HTR-8/SVneo (cell line): ENCODE data around the gene PCP4.

Experiments
- DNase-seq: peaks from one replicate; pipeline ENCODE4 v3.0.0; 2011; ENCODE audit warnings: low spot score, mixed read lengths; ENCODE audit not compliant: insufficient read length
- FAIRE-seq: peaks from 2 replicates; lab custom pipeline; 2011; peaks lifted over from hg19 to GRCh38; lab: Jason Lieb, UNC

PCP4 gene

DNA sequence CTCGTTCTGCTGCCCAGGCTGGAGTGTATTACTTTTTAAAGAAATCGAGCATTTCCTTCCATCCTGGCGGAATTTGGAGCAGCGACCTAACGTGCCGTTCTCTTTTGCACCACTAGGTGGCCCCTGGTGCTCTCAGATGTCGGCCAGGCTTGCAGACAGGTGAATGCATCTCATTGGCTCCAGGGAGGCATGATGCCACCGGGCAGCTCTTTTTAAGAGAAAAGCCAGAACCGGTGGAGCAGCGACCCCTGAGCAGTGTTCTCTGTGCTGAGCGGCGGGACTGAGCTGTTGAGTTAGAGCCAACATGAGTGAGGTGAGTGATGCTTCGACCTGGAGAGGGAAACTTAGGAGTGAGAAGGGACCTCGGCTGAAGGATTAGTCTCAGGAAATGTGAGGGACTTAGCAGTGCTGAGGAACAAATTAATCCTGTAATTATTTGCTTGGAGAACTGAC lies at the start of gene PCP4:
Gene PCP4, plus strand, starts transcription at position 241 of the 453 bp plus-strand sequence. Its CDS starts 64 bp downstream, at position 305.
- FAIRE-seq (no peak), DNase-seq (peak; percentile 22)

GRCh38 chr21:39818557-39818956 lies 48.7 kb upstream of the PCP4 start:
- no peak for FAIRE-seq

GRCh38 chr21:39822042-39822441 lies 45.2 kb upstream of the PCP4 start:
- FAIRE-seq (no peak), DNase-seq (no peak)

More at GRCh38 chr21:39818557-39818956, 48.7 kb upstream of the PCP4 start:
- no peak for DNase-seq

- no peak for FAIRE-seq
- DNase-seq: no peak
Observed at GRCh38 chr21:39825250-39825649, 42.0 kb upstream of the PCP4 start.

DNA sequence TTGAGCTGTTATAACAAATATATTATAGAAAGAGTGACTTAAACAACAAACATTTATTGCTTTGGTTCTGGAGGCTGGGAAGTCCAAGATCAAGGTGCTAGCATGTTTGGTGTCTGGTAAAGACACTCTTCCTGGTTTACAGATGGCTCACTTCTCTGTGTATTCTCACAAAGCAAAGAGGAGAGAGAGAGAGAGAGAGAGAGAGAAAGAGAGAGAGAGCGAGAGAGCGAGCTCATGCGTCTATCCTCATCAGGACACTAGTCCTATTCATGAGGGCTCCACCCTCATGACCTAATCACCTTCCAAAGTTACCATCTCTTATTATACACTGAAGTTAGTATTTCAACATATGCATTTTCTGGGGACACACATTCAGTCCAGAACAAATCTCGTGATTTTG lies 32.7 kb upstream of the PCP4 start:
- FAIRE-seq: no peak
- DNase-seq: no peak

DNA sequence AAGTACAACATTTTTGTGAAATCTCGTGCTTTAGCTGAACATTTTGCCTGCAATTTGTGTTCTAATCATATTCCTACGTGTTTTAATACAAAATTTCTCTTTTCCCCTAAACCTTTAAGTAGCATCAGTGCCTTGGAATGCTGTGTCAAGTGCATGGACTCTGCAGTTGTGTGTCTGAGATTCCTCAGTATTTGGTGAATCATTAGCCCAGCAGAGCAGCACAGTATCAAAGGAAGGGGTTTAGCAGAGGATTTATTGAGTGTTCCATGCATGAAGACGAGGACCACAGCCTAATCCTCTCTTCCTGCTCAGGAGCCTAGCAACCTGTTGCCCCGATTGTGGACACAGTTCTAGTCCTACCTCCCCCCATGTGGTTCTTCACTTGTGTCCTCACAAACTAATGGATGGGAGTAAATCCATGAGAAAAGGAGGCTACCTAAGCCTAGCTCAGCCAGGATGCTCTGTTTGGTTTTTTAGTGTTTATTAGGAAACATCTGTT lies 29.3 kb upstream of the PCP4 start:
- FAIRE-seq: no peak
- DNase-seq: no peak

DNA sequence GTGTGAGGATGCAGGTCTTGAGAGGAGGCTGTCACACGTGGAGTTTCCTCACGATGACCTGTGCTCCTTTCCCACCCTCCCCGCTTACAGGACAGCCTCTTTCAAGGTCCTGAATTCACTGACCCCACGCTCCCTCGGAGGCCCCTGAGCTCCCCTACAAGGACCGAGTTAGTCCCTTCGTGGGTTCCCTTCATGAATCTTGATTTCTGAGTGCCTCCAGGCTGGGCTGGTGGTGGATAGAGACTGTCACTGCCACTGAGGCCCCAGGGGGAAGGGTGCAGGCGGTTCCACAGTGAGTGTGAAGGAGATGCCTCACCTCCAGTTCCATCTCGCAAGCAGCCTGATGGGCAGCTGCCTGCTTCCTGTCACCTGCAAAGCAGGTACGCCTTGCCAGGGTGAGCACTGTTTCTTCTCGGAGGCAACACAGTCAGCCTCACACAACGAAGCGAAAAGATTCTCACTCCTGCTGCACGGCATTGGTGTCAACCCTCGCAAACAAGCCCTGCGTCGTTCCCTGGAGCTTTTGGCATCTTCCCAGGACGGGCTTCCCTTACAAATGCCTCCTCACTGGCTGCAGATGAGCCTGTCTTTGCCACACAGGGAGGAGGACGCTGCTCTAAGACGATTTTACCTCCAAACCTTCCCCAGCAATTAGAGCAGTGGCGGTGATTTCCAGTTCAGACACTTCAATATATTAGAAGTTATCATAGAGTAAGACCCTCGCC lies 26.7 kb upstream of the PCP4 start:
- FAIRE-seq: no peak
- no peak for DNase-seq

GRCh38 chr21:39842741-39843459 lies 24.3 kb upstream of the PCP4 start:
- FAIRE-seq (no peak), DNase-seq (no peak)

DNA sequence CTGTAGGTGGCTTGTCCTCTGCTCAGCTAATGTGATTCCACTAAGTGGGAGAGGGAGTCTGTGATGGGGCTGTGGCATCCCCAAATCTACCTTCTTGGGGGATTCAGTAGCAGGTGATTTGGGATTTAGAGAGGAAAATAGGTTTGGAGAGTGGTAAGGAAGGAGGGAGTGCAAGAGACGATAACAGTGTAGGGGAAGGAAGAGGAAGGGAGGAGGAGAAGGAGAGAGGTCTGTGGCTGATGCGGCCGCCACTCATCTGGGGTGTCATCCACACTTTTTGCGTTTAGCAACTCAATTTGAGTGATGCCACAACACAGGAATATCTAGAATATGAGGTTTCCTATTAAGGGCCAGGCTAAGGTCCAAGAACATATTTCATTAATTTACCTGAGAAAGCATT lies 23.8 kb upstream of the PCP4 start:
- DNase-seq (no peak), FAIRE-seq (no peak)

- DNase-seq (no peak), FAIRE-seq (no peak)
Observed at GRCh38 chr21:39843916-39844315, 23.3 kb upstream of the PCP4 start.

- DNase-seq (no peak), FAIRE-seq (no peak)
Observed at GRCh38 chr21:39845571-39846130, 21.6 kb upstream of the PCP4 start.

DNA sequence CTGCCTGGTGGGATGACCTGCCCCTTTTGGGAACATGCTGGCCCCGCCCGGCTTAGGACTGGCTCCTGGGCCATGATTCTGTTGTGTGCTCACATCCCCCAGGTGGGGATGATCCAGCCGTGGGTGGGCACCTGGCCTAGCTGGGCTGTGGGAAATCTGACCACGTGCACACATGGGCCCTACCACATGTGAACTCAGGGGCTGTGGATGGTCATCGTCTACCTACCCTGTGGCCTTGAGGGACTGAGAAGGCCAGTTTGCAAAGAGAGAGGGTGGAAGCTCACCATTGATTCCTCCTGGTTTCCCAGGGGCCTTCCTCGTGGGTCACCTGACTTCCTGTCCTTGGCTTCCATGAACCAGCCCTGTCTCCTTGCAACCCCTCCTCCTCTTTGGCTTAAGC lies 19.4 kb upstream of the PCP4 start:
- FAIRE-seq: no peak

GRCh38 chr21:39849014-39849655 lies 18.1 kb upstream of the PCP4 start:
- DNase-seq (no peak), FAIRE-seq (no peak)

More for the DNA sequence above, 19.4 kb upstream of the PCP4 start:
- DNase-seq: no peak

DNA sequence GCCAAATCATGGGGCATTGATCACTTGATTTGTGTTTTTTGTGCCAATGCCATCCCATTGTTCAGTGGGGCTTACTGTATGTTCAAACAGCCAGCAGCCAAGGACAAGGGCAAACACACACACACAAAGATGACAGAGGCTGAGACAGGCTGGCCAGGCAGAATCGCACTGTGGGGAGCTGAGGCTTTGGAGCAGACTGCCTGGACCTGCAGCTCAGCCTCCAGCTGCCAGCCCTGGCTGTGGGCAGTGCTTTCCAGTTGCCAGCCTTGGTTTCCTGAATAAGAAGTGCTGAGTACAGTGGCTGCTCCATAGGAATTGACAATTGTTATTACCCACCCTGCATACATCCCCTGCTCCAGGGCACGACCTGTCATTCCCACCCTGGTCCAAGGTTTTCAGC lies 16.9 kb upstream of the PCP4 start:
- DNase-seq: no peak
- FAIRE-seq: no peak

DNA sequence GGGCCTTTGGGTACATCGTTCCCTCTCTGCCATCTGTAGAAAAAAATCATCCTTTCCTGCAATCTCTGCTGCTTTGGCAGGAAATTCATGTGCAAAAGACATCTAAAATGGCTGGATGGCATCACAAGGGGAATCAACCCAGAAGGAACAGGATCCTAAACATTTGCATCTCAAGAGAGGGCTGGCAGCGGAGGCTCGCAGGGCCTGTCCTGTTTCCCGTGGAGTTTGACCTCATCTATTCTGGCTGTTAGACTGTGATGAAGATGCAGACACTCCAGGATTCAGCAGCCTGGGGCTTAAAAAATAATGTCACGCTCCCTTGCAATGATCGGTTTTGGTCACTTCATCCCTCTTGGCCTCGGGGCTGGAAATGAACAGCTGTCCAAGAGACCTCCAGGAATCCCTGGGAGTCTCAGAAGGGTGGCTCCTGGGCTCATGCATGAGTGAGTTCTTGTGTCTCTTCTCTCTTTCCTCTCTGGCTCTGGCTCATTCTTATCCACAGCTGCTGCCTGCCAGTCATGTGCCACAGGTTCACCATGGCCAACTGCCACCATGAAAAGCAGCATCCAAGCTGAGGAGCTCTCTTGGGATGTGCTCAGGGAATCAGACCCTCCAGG lies 16.1 kb upstream of the PCP4 start:
- FAIRE-seq (no peak), DNase-seq (no peak)

GRCh38 chr21:39852021-39852721 lies 15.1 kb upstream of the PCP4 start:
- DNase-seq: no peak
- FAIRE-seq: no peak

GRCh38 chr21:39852726-39853500 lies 14.3 kb upstream of the PCP4 start:
- DNase-seq (no peak), FAIRE-seq (no peak)

DNA sequence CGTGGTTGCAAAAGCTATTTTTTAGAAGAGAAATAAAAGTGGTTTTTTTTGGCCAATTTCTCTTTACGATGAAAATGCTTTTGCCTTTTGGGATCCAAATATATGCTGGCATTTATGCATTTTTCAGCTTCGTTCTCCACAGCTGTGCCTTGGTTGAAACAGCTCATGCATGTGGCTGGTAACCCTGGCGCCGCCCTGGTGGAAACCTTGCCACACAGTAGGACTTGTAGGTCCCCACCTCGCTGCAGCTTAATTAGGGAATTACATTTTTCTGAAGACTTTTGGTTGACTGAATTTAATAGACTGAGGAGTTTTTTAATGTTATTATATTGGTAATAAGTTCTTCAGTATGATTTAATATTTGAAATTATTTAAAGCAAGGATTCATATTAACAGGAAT lies 12.7 kb upstream of the PCP4 start:
- FAIRE-seq: no peak
- no peak for DNase-seq

GRCh38 chr21:39855595-39855994 lies 11.6 kb upstream of the PCP4 start:
- FAIRE-seq: no peak
- no peak for DNase-seq
